ENCODE measurements around the gene DMRTC2. TPM values are rescaled to one million over a fixed set of nuclear protein-coding genes. Genes with fewer than 3 reads are reported as not detected.

Gene DMRTC2
- not detected in 2 replicates for polyA plus RNA-seq (2012; rRNA removed)
- polyA plus RNA-seq (2012; cell fraction: cytosol; rRNA removed) = not detected in 2 replicates
- not detected in 2 replicates for polyA plus RNA-seq (2012; cell fraction: nucleus; rRNA removed)

DNA sequence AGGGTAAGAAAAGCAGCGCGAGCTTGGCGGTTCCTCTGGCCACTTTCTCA is at the start of gene DMRTC2:
Gene DMRTC2, plus strand, starts transcription at position 42 of the 50 bp plus-strand sequence. CDS start 2,387 bp downstream, outside the sequence.
- Histone ChIP-seq H4K20me1 (ENCODE audit: insufficient read depth) (no peaks in the 10 kb centered on the region), H2AFZ (ENCODE audit: low read depth) (no peak within 1 kb of the TSS), H3K79me2 (ENCODE audit: insufficient read depth) (no peaks in the 10 kb centered on the region), H3K4me2 (no peak within 1 kb of the TSS), H3K4me1 (ENCODE audit: control insufficient read depth in 1 of 2, insufficient read depth in 2 of 2, low read depth in 1 of 2, low read length in 1 of 2) (no peaks in the 10 kb centered on the region), H3K4me3 (ENCODE audit: low read depth in 2 of 2, low read length in 1 of 2) (no peak within 1 kb of the TSS), H3K9me2 (no peaks in the 10 kb centered on the region), H3K36me3 (replicated peaks in 1 of 2; ENCODE audit: control insufficient read depth in 1 of 2, insufficient read depth in 2 of 2, low read length in 1 of 2) (no peaks in the 10 kb centered on the region), H3K9ac (no peak within 1 kb of the TSS), H3K27me3 (ENCODE audit: insufficient read depth) (peaks cover 19% of the 10 kb centered on the region), H3F3A (replicated peaks; ENCODE audit: insufficient read depth) (no peaks in the 10 kb centered on the region), H3K27ac (ENCODE audit: low read depth in 2 of 2, low read length in 1 of 2) (no peak within 1 kb of the TSS), H3K9me3 (no peaks in the 10 kb centered on the region)
- no peak for DNase-seq
- no peak for TF ChIP-seq FOXJ3 (CRISPR knock-in tag; IDR thresholded peaks at IDR 0.05)
- TF ChIP-seq, protein P1, sequence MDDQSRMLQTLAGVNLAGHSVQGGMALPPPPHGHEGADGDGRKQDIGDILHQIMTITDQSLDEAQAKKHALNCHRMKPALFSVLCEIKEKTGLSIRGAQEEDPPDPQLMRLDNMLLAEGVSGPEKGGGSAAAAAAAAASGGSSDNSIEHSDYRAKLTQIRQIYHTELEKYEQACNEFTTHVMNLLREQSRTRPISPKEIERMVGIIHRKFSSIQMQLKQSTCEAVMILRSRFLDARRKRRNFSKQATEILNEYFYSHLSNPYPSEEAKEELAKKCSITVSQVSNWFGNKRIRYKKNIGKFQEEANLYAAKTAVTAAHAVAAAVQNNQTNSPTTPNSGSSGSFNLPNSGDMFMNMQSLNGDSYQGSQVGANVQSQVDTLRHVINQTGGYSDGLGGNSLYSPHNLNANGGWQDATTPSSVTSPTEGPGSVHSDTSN (IDR thresholded peaks at IDR 0.05) = no peak
- no peak for TF ChIP-seq RAD21 (IDR thresholded peaks at IDR 0.05; ENCODE audit: low read length)
- no peak for TF ChIP-seq NFIC (IDR thresholded peaks at IDR 0.05; ENCODE audit: borderline replicate concordance)
- no peak for TF ChIP-seq NRF1 (IDR thresholded peaks at IDR 0.05; ENCODE audit: low read depth, low read length)
- TF ChIP-seq GABPA (IDR thresholded peaks at IDR 0.05; ENCODE audit: low read depth) = no peak
- TF ChIP-seq, protein P2, sequence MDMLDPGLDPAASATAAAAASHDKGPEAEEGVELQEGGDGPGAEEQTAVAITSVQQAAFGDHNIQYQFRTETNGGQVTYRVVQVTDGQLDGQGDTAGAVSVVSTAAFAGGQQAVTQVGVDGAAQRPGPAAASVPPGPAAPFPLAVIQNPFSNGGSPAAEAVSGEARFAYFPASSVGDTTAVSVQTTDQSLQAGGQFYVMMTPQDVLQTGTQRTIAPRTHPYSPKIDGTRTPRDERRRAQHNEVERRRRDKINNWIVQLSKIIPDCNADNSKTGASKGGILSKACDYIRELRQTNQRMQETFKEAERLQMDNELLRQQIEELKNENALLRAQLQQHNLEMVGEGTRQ (IDR thresholded peaks at IDR 0.05; ENCODE audit: borderline replicate concordance, low read depth, low read length) = no peak
- no peak for TF ChIP-seq FOSL2 (IDR thresholded peaks at IDR 0.05; ENCODE audit: borderline replicate concordance, low read depth)
- TF ChIP-seq, protein P3, sequence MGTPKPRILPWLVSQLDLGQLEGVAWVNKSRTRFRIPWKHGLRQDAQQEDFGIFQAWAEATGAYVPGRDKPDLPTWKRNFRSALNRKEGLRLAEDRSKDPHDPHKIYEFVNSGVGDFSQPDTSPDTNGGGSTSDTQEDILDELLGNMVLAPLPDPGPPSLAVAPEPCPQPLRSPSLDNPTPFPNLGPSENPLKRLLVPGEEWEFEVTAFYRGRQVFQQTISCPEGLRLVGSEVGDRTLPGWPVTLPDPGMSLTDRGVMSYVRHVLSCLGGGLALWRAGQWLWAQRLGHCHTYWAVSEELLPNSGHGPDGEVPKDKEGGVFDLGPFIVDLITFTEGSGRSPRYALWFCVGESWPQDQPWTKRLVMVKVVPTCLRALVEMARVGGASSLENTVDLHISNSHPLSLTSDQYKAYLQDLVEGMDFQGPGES (IDR thresholded peaks at IDR 0.05; ENCODE audit: low read depth, low read length) = no peak
- TF ChIP-seq, protein P4, sequence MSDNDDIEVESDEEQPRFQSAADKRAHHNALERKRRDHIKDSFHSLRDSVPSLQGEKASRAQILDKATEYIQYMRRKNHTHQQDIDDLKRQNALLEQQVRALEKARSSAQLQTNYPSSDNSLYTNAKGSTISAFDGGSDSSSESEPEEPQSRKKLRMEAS (IDR thresholded peaks at IDR 0.05; ENCODE audit: low read depth) = no peak
- TF ChIP-seq TAF1 (IDR thresholded peaks at IDR 0.05; ENCODE audit: borderline replicate concordance, low read depth, low read length) = no peak
- TF ChIP-seq, protein P5, sequence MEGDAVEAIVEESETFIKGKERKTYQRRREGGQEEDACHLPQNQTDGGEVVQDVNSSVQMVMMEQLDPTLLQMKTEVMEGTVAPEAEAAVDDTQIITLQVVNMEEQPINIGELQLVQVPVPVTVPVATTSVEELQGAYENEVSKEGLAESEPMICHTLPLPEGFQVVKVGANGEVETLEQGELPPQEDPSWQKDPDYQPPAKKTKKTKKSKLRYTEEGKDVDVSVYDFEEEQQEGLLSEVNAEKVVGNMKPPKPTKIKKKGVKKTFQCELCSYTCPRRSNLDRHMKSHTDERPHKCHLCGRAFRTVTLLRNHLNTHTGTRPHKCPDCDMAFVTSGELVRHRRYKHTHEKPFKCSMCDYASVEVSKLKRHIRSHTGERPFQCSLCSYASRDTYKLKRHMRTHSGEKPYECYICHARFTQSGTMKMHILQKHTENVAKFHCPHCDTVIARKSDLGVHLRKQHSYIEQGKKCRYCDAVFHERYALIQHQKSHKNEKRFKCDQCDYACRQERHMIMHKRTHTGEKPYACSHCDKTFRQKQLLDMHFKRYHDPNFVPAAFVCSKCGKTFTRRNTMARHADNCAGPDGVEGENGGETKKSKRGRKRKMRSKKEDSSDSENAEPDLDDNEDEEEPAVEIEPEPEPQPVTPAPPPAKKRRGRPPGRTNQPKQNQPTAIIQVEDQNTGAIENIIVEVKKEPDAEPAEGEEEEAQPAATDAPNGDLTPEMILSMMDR (IDR thresholded peaks at IDR 0.05) = no peak
- TF ChIP-seq, protein P6, sequence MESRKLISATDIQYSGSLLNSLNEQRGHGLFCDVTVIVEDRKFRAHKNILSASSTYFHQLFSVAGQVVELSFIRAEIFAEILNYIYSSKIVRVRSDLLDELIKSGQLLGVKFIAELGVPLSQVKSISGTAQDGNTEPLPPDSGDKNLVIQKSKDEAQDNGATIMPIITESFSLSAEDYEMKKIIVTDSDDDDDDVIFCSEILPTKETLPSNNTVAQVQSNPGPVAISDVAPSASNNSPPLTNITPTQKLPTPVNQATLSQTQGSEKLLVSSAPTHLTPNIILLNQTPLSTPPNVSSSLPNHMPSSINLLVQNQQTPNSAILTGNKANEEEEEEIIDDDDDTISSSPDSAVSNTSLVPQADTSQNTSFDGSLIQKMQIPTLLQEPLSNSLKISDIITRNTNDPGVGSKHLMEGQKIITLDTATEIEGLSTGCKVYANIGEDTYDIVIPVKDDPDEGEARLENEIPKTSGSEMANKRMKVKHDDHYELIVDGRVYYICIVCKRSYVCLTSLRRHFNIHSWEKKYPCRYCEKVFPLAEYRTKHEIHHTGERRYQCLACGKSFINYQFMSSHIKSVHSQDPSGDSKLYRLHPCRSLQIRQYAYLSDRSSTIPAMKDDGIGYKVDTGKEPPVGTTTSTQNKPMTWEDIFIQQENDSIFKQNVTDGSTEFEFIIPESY (IDR thresholded peaks at IDR 0.05; ENCODE audit: borderline replicate concordance, low read depth) = no peak
- TF ChIP-seq ELF1 (IDR thresholded peaks at IDR 0.05) = no peak
- TF ChIP-seq, protein P7, sequence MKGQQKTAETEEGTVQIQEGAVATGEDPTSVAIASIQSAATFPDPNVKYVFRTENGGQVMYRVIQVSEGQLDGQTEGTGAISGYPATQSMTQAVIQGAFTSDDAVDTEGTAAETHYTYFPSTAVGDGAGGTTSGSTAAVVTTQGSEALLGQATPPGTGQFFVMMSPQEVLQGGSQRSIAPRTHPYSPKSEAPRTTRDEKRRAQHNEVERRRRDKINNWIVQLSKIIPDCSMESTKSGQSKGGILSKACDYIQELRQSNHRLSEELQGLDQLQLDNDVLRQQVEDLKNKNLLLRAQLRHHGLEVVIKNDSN (IDR thresholded peaks at IDR 0.05; ENCODE audit: borderline replicate concordance, low read depth) = no peak
- ChIA-PET POLR2A (no interaction called here), CTCF (interaction anchor here (2.0 kb wide), 1 partner anchor 9 kb away, joined by 10 read pairs; no protein-coding TSS in a partner anchor)
- WGBS (ENCODE audit: low lambda C conversion rate) = 40% methylated on average over 1 of the region's 3 CpGs

Measured in SK-N-SH (cell line).